ENCODE measurements around the gene CSNK2A1. TPM values are rescaled to one million over a fixed set of nuclear protein-coding genes. Genes with fewer than 3 reads are reported as not detected.

CSNK2A1 gene
- polyA plus RNA-seq, 1 experiment: 136 TPM

GRCh38 chr20:539191-539590 lies 4.4 kb downstream of the CSNK2A1 start:
- DNase-seq (ENCODE audit: low read depth, low spot score): no peak
- no peak overlapping the region for H3K27ac ChIP-seq (ENCODE audit: low read depth, low read length)
- POLR2A ChIA-PET: no interaction called here

GRCh38 chr20:537983-538382 lies 5.6 kb downstream of the CSNK2A1 start:
- TF ChIP-seq CTCF (IDR thresholded peaks at IDR 0.05; ENCODE audit: low read depth, low read length): no peak
- CTCF ChIA-PET: interaction anchor here (0.6 to 1.2 kb wide), 3 partner anchors 21 to 108 kb away, joined by 4 to 8 read pairs (median 5); no protein-coding TSS in a partner anchor
- no peak overlapping the region for H3K4me3 ChIP-seq (ENCODE audit: low read depth, low read length)
- H3K9me3 ChIP-seq (ENCODE audit: control insufficient read depth, insufficient read depth, low read length): peaks cover 3% of the 10 kb centered on the region; the same call in 1 of the 2 replicates
- DNase-seq (ENCODE audit: low read depth, low spot score): no peak
- POLR2A ChIA-PET: no interaction called here
- H3K27me3 ChIP-seq (ENCODE audit: control insufficient read depth, insufficient read depth, low read length): no peaks in the 10 kb centered on the region
- H3K27ac ChIP-seq (ENCODE audit: low read depth, low read length): no peak overlapping the region

More at GRCh38 chr20:539191-539590, 4.4 kb downstream of the CSNK2A1 start:
- Histone ChIP-seq H3K4me3 (ENCODE audit: low read depth, low read length) (no peak overlapping the region), H3K9me3 (ENCODE audit: control insufficient read depth, insufficient read depth, low read length) (peaks cover 6% of the 10 kb centered on the region), H3K27me3 (ENCODE audit: control insufficient read depth, insufficient read depth, low read length) (no peaks in the 10 kb centered on the region)
- no peak for TF ChIP-seq CTCF (IDR thresholded peaks at IDR 0.05; ENCODE audit: low read depth, low read length)
- CTCF ChIA-PET: interaction anchor here (1.0 to 1.2 kb wide), 3 partner anchors 24 to 185 kb away, joined by 3 to 8 read pairs (median 3); no protein-coding TSS in a partner anchor

GRCh38 chr20:536426-537010 lies 7.1 kb downstream of the CSNK2A1 start:
- H3K27ac ChIP-seq (ENCODE audit: low read depth, low read length): no peak overlapping the region
- H3K27me3 ChIP-seq (ENCODE audit: control insufficient read depth, insufficient read depth, low read length): no peaks in the 10 kb centered on the region
- ChIA-PET CTCF (interaction anchor here (0.7 kb wide), 1 partner anchor 109 kb away, joined by 3 read pairs; no protein-coding TSS in a partner anchor), POLR2A (no interaction called here)
- DNase-seq (ENCODE audit: low read depth, low spot score): no peak
- H3K9me3 ChIP-seq (ENCODE audit: control insufficient read depth, insufficient read depth, low read length): peaks cover 3% of the 10 kb centered on the region; the same call in 1 of the 2 replicates
- TF ChIP-seq CTCF (IDR thresholded peaks at IDR 0.05; ENCODE audit: low read depth, low read length): no peak
- no peak overlapping the region for H3K4me3 ChIP-seq (ENCODE audit: low read depth, low read length)

- H3K27me3 ChIP-seq (ENCODE audit: control insufficient read depth, insufficient read depth, low read length): no peaks in the 10 kb centered on the region
- peaks cover 3% of the 10 kb centered on the region; the same call in 1 of the 2 replicates for H3K9me3 ChIP-seq (ENCODE audit: control insufficient read depth, insufficient read depth, low read length)
- no peak overlapping the region for H3K27ac ChIP-seq (ENCODE audit: low read depth, low read length)
- ChIA-PET CTCF (no interaction called here), POLR2A (no interaction called here)
- no peak for TF ChIP-seq CTCF (IDR thresholded peaks at IDR 0.05; ENCODE audit: low read depth, low read length)
- no peak overlapping the region for H3K4me3 ChIP-seq (ENCODE audit: low read depth, low read length)
- DNase-seq (ENCODE audit: low read depth, low spot score): no peak
Measured at GRCh38 chr20:535958-536357, 7.6 kb downstream of the CSNK2A1 start.

GRCh38 chr20:533526-533925 lies 10.1 kb downstream of the CSNK2A1 start:
- no peak overlapping the region for H3K4me3 ChIP-seq (ENCODE audit: low read depth, low read length)
- H3K9me3 ChIP-seq (ENCODE audit: control insufficient read depth, insufficient read depth, low read length): no peaks in the 10 kb centered on the region
- no peaks in the 10 kb centered on the region for H3K27me3 ChIP-seq (ENCODE audit: control insufficient read depth, insufficient read depth, low read length)
- no peak overlapping the region for H3K27ac ChIP-seq (ENCODE audit: low read depth, low read length)
- ChIA-PET POLR2A (no interaction called here), CTCF (interaction anchor here (0.6 kb wide), 1 partner anchor 267 kb away, joined by 3 read pairs; no protein-coding TSS in a partner anchor)
- DNase-seq (ENCODE audit: low read depth, low spot score): no peak
- no peak for TF ChIP-seq CTCF (IDR thresholded peaks at IDR 0.05; ENCODE audit: low read depth, low read length)

All from AG04450 (cell line).